HG02763 (cell line): Measurements from ENCODE around the gene SPC25.
"Not testable (repeated sequence)": the region's sequence is repeated elsewhere in the genome, so short reads cannot be mapped to it uniquely, and the experiment has no call there.

ENCODE experiments used
- ATAC-seq: cut with Tn5 transposase; IDR thresholded peaks from one replicate; pipeline ENCODE4 v1.9.1; 2021; ENCODE audit warnings: mild to moderate bottlenecking, moderate library complexity; ENCODE audit not compliant: unreplicated experiment

The SPC25 gene

GRCh38 chr2:168903888-168904287 is 13.7 kb upstream of the SPC25 start:
- no peak for ATAC-seq

- no peak for ATAC-seq
Measured at GRCh38 chr2:168901003-168901402, 10.8 kb upstream of the SPC25 start, which contains the start of gene G6PC2. TSS of gene G6PC2 (plus strand) at chr2:168901291. CDS start at chr2:168901332, 41 bp downstream.

- no peak for ATAC-seq
Measured at GRCh38 chr2:168897449-168897848, 7.2 kb upstream of the SPC25 start.

GRCh38 chr2:168896783-168897182 is 6.6 kb upstream of the SPC25 start:
- no peak for ATAC-seq

- no peak for ATAC-seq
Measured at GRCh38 chr2:168895771-168896170, 5.5 kb upstream of the SPC25 start.

- ATAC-seq: no peak
Measured at GRCh38 chr2:168894720-168895119, 4.5 kb upstream of the SPC25 start.

- no peak for ATAC-seq
Measured at GRCh38 chr2:168894101-168894500, 3.9 kb upstream of the SPC25 start.

- no peak for ATAC-seq
Measured at GRCh38 chr2:168892327-168892726, 2.1 kb upstream of the SPC25 start.

- ATAC-seq: no peak
Measured at GRCh38 chr2:168889635-168890005, 610 bp downstream of the SPC25 start.

GRCh38 chr2:168884975-168885374 is 5.3 kb downstream of the SPC25 start:
- no peak for ATAC-seq

GRCh38 chr2:168882163-168882562 is 8.1 kb downstream of the SPC25 start:
- not testable (repeated sequence) for ATAC-seq

- ATAC-seq: no peak
Measured at GRCh38 chr2:168874368-168875054, 15.7 kb downstream of the SPC25 start.

GRCh38 chr2:168870824-168871223 is 19.4 kb downstream of the SPC25 start:
- ATAC-seq: not testable (repeated sequence)

GRCh38 chr2:168870369-168870768 is 19.9 kb downstream of the SPC25 start:
- ATAC-seq: not testable (repeated sequence)

GRCh38 chr2:168867164-168867563 is 23.1 kb downstream of the SPC25 start:
- not testable (repeated sequence) for ATAC-seq

GRCh38 chr2:168858146-168858545 is 32.1 kb downstream of the SPC25 start:
- ATAC-seq: no peak

GRCh38 chr2:168855601-168856000 is 34.6 kb downstream of the SPC25 start:
- no peak for ATAC-seq

GRCh38 chr2:168854651-168855050 is 35.6 kb downstream of the SPC25 start:
- ATAC-seq: no peak

GRCh38 chr2:168853471-168853870 is 36.8 kb downstream of the SPC25 start:
- ATAC-seq: no peak

GRCh38 chr2:168852481-168852880 is 37.7 kb downstream of the SPC25 start:
- no peak for ATAC-seq

GRCh38 chr2:168851674-168852320 is 38.4 kb downstream of the SPC25 start:
- ATAC-seq: no peak

- ATAC-seq: no peak
Measured at GRCh38 chr2:168850846-168851245, 39.4 kb downstream of the SPC25 start.

- no peak for ATAC-seq
Measured at GRCh38 chr2:168849610-168850009, 40.6 kb downstream of the SPC25 start.
